DMS53 treated with DMSO at 0.1 percent for 48 hours (cell line): ENCODE measurements around the gene SAXO2.
"Not testable (repeated sequence)": the region's sequence is repeated elsewhere in the genome, so short reads cannot be mapped to it uniquely, and the experiment has no call there.

Source experiments
- DNase-seq: peaks from one replicate; lab custom pipeline; 2025; ENCODE audit not compliant: unreplicated experiment; lab: John Stamatoyannopoulos, UW

Gene SAXO2

GRCh38 chr15:82286475-82286874 lies 23.9 kb downstream of the SAXO2 start:
- DNase-seq, result not testable (repeated sequence)

GRCh38 chr15:82288202-82288601 lies 25.6 kb downstream of the SAXO2 start:
- not testable (repeated sequence) for DNase-seq

- DNase-seq, result no peak
Measured at GRCh38 chr15:82292271-82292670, 29.7 kb downstream of the SAXO2 start.

GRCh38 chr15:82294061-82294690 lies 31.6 kb downstream of the SAXO2 start:
- no peak for DNase-seq

GRCh38 chr15:82297546-82297945 lies 34.9 kb downstream of the SAXO2 start:
- no peak for DNase-seq

- no peak for DNase-seq
Measured at GRCh38 chr15:82298032-82298431, 35.4 kb downstream of the SAXO2 start.

- no peak for DNase-seq
Measured at GRCh38 chr15:82298520-82298919, 35.9 kb downstream of the SAXO2 start.

- DNase-seq, result not testable (repeated sequence)
Measured at GRCh38 chr15:82299511-82299914, 36.9 kb downstream of the SAXO2 start.

- DNase-seq, result not testable (repeated sequence)
Measured at GRCh38 chr15:82300326-82300725, 37.7 kb downstream of the SAXO2 start.

- no peak for DNase-seq
Measured at GRCh38 chr15:82300883-82301282, 38.3 kb downstream of the SAXO2 start.

GRCh38 chr15:82301296-82302016 lies 38.8 kb downstream of the SAXO2 start:
- DNase-seq, result no peak

GRCh38 chr15:82303956-82304777 lies 41.5 kb downstream of the SAXO2 start:
- no peak for DNase-seq

- no peak for DNase-seq
Measured at GRCh38 chr15:82304778-82305090, 42.1 kb downstream of the SAXO2 start.

- DNase-seq, result no peak
Measured at GRCh38 chr15:82305621-82306048, 43.0 kb downstream of the SAXO2 start.

GRCh38 chr15:82306791-82307713 lies 44.4 kb downstream of the SAXO2 start:
- no peak for DNase-seq

GRCh38 chr15:82307714-82308081 lies 45.1 kb downstream of the SAXO2 start:
- DNase-seq, result no peak

GRCh38 chr15:82309802-82310201 lies 47.2 kb downstream of the SAXO2 start:
- DNase-seq, result no peak

- DNase-seq, result not testable (repeated sequence)
Measured at GRCh38 chr15:82311321-82311720, 48.7 kb downstream of the SAXO2 start.

- DNase-seq, result no peak
Measured at GRCh38 chr15:82312586-82313349, 50.1 kb downstream of the SAXO2 start.

GRCh38 chr15:82313446-82313845 lies 50.8 kb downstream of the SAXO2 start:
- no peak for DNase-seq
